GM19438 (cell line): ENCODE data around the gene C9orf72.
"Not testable (repeated sequence)": the region's sequence is repeated elsewhere in the genome, so short reads cannot be mapped to it uniquely, and the experiment has no call there.

ENCODE experiments used
- ATAC-seq: cut with Tn5 transposase; IDR thresholded peaks from one replicate; pipeline ENCODE4 v1.9.1; 2021; ENCODE audit warnings: low read depth; ENCODE audit not compliant: unreplicated experiment

C9orf72 gene

DNA sequence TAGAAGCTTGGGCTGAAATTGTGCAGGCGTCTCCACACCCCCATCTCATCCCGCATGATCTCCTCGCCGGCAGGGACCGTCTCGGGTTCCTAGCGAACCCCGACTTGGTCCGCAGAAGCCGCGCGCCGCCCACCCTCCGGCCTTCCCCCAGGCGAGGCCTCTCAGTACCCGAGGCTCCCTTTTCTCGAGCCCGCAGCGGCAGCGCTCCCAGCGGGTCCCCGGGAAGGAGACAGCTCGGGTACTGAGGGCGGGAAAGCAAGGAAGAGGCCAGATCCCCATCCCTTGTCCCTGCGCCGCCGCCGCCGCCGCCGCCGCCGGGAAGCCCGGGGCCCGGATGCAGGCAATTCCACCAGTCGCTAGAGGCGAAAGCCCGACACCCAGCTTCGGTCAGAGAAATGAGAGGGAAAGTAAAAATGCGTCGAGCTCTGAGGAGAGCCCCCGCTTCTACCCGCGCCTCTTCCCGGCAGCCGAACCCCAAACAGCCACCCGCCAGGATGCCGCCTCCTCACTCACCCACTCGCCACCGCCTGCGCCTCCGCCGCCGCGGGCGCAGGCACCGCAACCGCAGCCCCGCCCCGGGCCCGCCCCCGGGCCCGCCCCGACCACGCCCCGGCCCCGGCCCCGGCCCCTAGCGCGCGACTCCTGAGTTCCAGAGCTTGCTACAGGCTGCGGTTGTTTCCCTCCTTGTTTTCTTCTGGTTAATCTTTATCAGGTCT lies at the start of gene C9orf72:
C9orf72 (minus strand) TSS at position 564 of the 716 bp plus-strand sequence. CDS start 6,361 bp downstream, outside the sequence.
- peak; percentile 57 for ATAC-seq

DNA sequence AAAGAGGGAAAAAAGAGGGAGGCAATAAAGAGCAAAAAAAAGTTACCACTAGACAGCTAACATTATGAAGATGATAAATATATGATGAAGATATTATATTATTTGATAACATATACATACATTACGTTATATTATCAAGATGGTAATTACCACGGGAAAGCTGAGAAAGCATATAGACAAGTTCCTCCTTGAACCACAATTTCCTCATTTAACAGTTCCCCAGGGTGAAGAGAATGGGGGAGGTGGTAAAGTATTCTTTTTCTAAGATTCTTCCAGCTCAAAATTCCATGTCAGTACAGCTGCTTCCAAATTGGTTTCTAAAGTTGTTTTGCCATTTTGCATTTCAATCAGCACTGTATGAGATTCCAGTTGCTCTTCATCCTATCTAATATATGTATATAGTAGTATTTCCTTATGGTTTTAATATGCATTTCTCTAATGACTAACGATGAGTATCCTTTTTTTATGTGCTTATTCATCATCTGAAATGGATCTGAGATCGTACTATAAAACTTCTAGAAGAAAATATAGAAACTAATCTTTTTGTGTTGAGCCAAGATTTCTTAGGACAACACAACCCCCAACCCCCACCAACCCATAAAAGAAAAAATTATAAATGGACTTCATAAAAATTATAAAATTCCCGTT lies 49.5 kb upstream of the C9orf72 start:
- ATAC-seq: no peak

DNA sequence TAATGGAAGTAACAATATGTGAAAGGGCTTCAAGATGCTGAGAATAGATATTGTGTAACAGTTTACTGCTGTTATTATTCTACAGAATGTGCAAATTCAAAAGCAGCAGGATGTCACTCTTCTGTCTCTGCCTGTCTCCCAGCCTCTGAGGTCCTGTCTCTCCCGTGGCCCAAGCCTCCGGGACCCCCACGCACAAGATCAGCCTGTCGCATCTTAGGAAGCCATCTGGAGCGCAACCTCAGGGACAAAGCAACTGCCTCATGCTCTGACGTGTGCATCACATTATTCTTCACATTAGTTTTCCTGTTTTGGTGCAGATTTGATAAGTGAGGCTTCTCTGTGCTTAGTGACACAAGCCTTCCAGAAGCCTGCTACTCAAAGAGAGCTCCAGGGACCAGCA lies 46.5 kb upstream of the C9orf72 start:
- ATAC-seq: no peak

DNA sequence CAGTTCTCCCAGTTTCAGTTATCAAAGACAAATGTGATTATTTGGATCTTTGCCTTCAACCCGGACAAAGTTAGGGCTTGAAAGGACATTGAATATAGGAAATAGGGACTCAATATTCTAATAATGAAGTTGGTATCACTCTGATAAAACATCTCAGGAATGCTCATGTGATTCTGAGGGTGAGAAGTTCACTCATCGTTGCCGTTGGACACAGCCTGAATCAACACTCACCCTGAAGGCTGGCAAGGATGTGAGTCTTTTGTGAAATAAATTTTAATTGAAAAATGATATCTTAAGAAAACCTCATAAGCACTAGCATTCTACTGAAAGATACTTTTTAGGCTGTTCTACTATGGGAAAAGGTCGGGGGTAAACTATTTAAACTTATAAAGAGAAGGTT lies 44.8 kb upstream of the C9orf72 start:
- no peak for ATAC-seq

DNA sequence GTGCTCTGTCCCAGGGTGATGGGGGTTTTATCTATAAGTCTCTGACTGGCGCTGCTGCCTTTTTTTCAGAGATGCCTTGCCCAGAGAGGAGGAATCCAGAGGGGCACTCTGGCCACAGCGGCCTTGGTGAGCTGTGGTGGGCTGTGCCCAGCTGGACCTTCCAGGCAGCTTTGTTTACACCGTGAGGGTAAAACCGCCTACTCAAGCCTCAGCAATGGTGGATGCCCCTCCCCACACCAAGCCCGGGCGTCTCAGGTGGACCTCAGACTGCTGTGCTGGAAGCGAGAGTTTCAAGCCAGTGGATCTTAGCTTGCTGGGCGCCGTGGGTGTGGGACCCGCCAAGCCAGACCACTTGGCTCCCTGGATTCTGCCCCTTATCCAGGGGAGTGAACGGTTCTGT lies 41.3 kb upstream of the C9orf72 start:
- no peak for ATAC-seq

DNA sequence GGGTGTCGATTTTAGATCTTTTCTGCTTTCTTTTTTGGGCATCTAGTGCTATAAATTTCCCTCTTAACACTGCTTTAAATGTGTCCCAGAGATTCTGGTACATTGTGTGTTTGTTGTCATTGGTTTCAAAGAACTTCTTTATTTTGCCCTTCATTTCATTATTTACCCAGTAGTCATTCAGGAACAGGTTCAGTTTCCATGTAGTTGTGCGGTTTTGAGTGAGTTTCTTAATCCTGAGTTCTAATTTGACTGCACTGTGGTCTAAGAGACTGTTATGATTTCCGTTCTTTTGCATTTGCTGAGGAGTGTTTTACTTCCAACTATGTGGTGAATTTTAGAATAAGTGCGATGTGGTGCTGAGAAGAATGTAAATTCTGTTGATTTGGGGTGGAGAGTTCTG lies 38.8 kb upstream of the C9orf72 start:
- ATAC-seq: not testable (repeated sequence)

DNA sequence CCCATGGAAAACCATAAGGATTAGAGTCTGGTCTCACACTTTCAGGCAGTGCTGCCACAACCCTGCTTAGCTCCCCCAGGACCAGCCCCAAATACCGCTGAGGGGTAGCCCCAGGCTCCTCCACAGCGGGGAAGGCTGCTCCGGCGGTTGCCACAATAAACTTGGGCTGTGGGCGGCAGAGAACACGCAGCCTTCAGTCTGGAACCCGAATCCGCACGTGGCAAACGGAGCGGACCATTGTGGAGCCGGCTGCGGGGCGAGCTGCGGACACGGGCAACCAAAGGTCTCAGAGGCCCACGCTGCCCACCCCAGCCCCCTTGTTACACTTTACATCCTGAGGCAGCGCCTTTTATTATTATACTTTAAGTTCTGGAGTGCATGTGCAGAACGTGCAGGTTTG lies 37.3 kb upstream of the C9orf72 start:
- ATAC-seq: no peak

DNA sequence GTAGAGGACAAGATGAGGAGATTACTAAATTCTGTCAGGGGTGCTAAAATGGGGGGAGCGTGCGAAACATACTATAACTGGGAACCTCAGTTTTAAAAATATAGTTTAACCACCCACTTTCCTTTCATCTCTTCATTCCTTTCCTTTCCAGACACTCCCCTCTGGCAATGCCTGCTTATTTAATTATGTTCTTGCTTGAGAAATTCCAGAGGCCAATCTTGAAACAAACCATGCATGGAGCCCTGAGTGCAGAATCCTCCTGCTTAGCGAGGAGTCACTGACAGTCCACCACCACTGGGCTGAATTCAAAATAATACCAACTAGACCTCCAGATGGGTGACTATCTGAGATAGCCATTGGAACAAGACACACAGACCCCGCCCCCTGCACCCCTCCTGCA lies 29.7 kb upstream of the C9orf72 start:
- ATAC-seq: no peak

- ATAC-seq: no peak
Measured at GRCh38 chr9:27602142-27602861, 29.0 kb upstream of the C9orf72 start.

DNA sequence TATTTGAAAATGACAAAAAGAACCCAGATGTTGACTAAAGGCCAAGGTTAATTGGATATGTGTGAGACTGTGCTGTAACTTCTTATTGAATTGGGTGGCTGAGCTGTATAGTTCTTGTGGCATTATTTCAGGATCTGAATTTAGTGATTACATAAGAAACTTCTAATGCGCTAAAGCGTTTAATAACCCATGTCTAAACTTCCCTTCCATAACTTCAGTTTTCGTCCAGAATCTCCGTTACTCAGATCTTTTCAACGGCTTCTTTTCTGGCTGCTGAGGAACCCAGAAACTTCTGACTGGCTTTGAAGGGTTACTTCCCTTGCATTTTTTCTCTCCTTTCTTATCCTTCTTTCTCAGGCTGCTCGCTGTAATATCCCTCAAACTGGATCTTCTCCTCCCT lies 28.1 kb upstream of the C9orf72 start:
- no peak for ATAC-seq

DNA sequence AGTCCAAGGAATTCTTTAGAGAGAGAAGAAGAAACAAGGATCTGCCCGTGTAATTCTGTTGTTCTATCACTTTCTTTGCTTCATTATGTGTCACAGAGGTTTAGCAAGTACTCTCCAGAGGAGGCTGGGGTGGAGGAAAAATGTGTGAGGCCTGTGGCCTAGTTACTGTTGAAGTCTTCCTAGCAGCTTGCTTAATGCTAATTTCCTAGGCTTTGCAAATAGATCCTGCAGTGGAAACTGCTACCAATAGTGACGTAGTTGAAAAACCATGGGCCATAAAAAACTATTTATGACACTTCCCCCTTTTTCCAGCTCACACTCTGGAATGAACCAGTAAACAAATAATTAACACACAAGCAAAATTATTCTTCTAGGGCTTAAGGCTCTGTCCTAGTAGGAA lies 27.0 kb upstream of the C9orf72 start:
- no peak for ATAC-seq

DNA sequence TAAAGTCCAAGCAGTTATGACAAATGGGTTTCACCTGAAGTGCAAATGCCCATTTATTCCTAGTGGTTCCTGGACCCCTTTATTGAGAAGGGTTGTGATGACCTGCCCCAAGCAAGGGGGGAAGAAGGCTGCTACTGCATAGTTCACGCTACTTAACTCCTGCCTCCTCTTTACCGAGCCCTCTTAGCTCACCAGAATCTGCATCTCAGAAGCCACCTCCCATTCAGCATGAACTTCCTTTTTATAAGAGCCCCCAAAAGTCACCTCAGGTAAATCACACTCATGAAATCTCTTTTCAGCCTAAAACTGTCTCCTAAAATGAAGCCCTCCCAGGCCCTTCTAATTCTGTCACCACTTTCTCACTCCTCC lies 26.6 kb upstream of the C9orf72 start:
- ATAC-seq: no peak

DNA sequence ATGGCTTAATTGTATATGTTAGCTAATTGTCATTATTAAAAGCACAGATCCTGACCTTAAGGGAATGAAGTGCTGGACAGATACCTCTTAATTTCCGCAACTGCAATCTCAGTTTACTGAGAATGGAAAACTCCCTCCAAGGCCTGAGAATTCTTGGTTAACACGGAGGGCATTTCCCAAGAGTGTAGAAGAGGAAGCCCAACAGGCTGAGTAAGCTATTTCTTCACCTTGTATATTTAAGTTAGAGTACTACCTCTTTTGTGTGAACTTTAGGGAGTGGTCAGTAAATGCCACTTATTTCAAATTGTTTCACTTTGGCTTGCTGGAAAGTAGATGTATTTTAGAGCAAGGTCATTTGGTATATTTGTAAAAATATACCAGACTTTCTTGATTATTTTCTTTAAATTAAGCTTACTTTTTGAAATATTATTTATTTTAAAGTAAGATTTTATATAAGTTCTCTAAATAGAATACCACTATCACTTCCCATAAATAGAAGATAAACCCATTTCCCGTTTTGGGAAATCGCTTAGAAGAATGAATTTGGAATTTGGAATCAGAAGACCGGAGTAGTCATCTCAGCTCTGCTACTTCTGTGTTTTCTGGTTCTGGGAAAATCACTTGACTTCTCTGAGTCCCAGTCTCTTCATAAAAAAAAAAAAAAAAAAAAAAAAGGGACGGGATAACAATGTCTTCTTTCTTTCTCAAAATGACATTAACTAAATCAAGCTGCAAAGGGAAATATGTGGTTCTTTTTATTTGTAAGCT lies 26.0 kb upstream of the C9orf72 start:
- ATAC-seq: no peak

DNA sequence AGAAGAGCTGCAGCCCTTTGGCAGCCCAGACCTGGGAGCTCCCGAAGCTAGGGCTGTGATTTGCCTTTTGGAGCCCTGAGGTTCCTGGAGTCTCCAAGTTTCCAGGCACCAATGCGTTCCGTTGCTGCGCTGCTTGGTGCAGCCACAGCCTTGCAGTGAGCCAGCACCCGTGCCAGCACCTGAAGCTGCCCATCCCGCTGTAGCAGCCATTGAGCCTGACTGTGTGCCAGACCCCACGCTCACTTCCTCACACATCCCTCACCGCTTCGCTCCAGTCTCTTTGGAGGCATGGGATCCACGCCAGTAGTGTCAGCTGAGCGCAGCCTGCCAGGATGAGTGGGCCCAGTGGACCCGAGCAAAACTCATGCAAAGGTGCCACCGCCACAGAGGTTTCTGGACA lies 22.5 kb upstream of the C9orf72 start:
- no peak for ATAC-seq

- ATAC-seq: no peak
Measured at GRCh38 chr9:27591672-27592071, 18.4 kb upstream of the C9orf72 start.

DNA sequence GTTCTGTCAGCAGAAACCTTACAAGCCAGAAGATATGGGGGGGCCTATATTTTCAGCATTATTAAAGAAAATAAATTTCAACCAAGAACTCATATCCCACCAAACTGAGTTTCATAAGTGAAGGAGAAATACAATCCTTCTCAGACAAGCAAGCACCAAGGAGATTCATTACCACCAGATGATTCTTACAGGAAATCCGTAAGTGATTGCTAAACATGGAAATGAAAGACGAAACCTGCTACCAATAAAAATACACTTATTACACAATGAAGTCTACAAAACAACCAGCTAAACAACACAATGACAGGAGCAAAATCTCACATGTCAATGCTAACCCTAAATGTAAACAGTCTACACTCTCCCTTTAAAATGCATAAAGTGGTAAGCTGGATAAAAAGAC lies 17.8 kb upstream of the C9orf72 start:
- no peak for ATAC-seq

DNA sequence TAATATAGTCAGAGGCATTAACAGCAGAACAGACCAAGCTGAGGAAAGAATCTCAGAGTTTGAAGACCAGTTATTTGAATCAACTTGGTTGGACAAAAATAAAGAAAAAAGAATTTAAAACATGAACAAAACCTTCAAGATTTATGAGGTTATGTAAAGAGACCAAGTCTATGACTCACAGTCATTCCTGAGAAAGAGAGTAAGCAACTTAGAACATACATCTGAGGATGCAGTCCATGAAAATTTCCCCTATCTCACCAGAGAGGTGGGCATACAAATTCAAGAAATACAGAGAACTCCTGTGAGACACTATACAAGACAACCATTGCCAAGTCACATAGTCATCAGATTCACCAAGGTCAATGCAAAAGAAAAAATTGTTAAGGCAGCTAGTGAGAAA lies 17.4 kb upstream of the C9orf72 start:
- ATAC-seq: no peak

DNA sequence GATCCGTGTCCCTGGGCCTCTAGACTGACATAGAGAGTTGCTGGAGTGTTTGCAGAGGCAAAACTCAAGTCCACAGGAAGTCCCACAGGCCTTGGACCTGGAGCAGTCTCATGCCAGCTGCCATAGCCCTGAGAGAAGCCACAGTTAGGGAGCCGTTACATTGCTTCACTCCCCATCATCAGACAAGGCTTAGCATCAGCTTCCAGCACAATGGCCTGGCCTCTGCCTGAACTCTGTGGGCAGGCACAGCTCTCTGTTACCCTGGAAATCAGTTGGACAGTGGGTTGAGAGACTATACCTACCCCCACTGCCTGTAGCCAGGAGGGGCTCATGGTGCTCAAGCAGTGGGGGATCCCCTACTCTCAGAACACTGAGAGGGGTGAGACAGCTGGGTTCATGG lies 16.2 kb upstream of the C9orf72 start:
- ATAC-seq: no peak

GRCh38 chr9:27586304-27586703 lies 13.0 kb upstream of the C9orf72 start:
- peak; percentile 42 for ATAC-seq

- no peak for ATAC-seq
Measured at GRCh38 chr9:27584931-27585330, 11.7 kb upstream of the C9orf72 start.

GRCh38 chr9:27582794-27583193 lies 9.5 kb upstream of the C9orf72 start:
- ATAC-seq: no peak
